Activated CD4-positive, alpha-beta memory T cell treated with anti-CD3 and anti-CD28 coated beads, Interleukin-2, amount 10 ng/mL, durations not matched to agents 7 days and 5 days (primary cell): ENCODE data around the gene ANKRD53. TPM values are rescaled to one million over a fixed set of nuclear protein-coding genes. Genes with fewer than 3 reads are reported as not detected.
A peak's percentile ranks its signal among the peaks of the same experiment; 100 is the strongest.
"Not testable (repeated sequence)": the region's sequence is repeated elsewhere in the genome, so short reads cannot be mapped to it uniquely, and the experiment has no call there.

ENCODE experiments used
- CTCF ChIA-PET: fragments of 350-600 bp; sonication (Branson Sonifier 250); formaldehyde crosslinking; loops from one replicate; lab custom pipeline; 2021; ENCODE audit warnings: antibody characterized with exemption, inconsistent platforms; lab: Charles Lee
- POLR2A ChIA-PET: fragments of 350-600 bp; sonication (Branson Sonifier 250); formaldehyde crosslinking; loops from one replicate; lab custom pipeline; 2021; ENCODE audit warnings: antibody characterized with exemption; lab: Charles Lee
- DNase-seq: peaks from one replicate; pipeline ENCODE4 v3.0.0-alpha.2; 2020
- H3K27ac Mint-ChIP-seq: one replicate; pipeline ENCODE4 v1.8.0; 2021; ENCODE audit warnings: mild to moderate bottlenecking, mixed read lengths
- H3K27me3 Mint-ChIP-seq: one replicate; pipeline ENCODE4 v1.8.0; 2021; ENCODE audit warnings: mixed read lengths
- H3K36me3 Mint-ChIP-seq: one replicate; pipeline ENCODE4 v1.8.0; 2021; ENCODE audit warnings: low read depth, mixed read lengths
- H3K4me1 Mint-ChIP-seq: one replicate; pipeline ENCODE4 v1.8.0; 2021; ENCODE audit warnings: mixed read lengths
- H3K4me3 Mint-ChIP-seq: one replicate; pipeline ENCODE4 v1.8.0; 2021; ENCODE audit warnings: mild to moderate bottlenecking, mixed read lengths
- H3K9me3 Mint-ChIP-seq: one replicate; pipeline ENCODE4 v1.8.0; 2021; ENCODE audit warnings: mixed read lengths
- total RNA-seq, 2 experiments: library from RNA; stranded (reverse); gene quantifications; one replicate each; pipeline ENCODE4 v1.2.3, GENCODE V29; 2021

ANKRD53 gene
- total RNA-seq, 2 experiments from 2014 or later = not detected

DNA sequence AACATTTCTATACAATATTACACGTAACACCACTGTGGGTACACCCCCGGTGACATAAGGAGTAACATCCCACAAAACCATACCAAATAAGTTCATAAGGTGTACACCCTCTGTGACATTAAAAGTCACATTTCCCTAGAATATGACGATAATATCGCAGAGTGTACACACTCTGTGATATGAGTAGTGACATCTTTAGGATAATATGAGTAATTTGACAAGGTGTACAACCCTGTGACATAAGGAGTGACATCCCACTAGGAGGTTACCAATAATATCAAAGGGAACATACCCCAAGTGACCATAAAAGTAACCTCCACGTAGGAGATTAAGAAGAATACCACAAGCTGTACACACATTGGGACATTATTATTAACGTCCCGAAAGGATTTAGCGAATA, 40.2 kb downstream of the ANKRD53 start:
- DNase-seq = no peak
- no peaks in the 10 kb centered on the region for H3K9me3 Mint-ChIP-seq
- no peak overlapping the region for H3K4me3 Mint-ChIP-seq
- H3K4me1 Mint-ChIP-seq = peaks cover 5% of the 10 kb centered on the region
- H3K36me3 Mint-ChIP-seq = no peaks in the 10 kb centered on the region
- H3K27me3 Mint-ChIP-seq = peaks cover 2% of the 10 kb centered on the region
- ChIA-PET CTCF (no interaction called here), POLR2A (no interaction called here)
- no peak overlapping the region for H3K27ac Mint-ChIP-seq

DNA sequence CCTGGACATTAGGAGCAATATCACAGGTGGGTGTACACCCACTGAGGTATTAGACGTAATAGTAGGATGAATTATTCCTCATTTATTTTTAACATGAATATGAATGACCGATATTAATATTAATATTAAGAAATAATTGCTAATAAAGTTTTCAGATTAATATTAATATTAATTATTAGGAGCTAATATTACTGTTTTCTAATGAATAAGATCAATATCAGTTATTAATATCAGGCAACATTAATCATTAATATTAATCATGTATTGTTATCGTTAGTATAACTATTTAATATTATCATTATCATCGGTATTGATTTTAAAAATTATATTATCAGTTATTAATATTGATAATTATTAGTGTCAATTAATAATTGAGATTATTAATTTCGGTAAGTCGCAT, 41.6 kb downstream of the ANKRD53 start:
- H3K36me3 Mint-ChIP-seq, POLR2A ChIA-PET, H3K9me3 Mint-ChIP-seq, H3K27me3 Mint-ChIP-seq, DNase-seq, CTCF ChIA-PET, H3K4me3 Mint-ChIP-seq, H3K27ac Mint-ChIP-seq: not testable (repeated sequence)
- peaks cover 11% of the 10 kb centered on the region for H3K4me1 Mint-ChIP-seq

DNA sequence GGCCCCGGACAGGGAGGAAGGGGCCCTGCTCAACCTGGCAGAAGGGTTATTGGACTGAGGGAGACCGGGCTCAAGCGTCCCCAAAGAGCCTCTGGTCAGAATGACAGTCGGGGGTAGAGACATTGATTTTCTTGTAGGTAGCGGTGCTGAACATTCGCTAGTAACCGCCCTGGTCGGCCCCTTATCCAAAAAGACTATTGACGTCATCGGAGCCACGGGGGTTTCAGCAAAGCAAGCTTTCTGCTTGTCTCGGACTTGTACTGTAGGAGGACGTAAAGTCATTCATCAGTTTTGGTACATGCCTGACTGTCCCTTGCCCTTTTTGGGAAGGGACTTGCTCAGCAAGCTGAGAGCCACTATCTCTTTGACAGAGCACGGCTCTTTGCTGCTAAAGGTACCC, 43.0 kb downstream of the ANKRD53 start:
- peaks cover 11% of the 10 kb centered on the region for H3K4me1 Mint-ChIP-seq
- CTCF ChIA-PET, H3K27me3 Mint-ChIP-seq, POLR2A ChIA-PET, H3K9me3 Mint-ChIP-seq, DNase-seq, H3K4me3 Mint-ChIP-seq, H3K36me3 Mint-ChIP-seq, H3K27ac Mint-ChIP-seq: not testable (repeated sequence)

DNA sequence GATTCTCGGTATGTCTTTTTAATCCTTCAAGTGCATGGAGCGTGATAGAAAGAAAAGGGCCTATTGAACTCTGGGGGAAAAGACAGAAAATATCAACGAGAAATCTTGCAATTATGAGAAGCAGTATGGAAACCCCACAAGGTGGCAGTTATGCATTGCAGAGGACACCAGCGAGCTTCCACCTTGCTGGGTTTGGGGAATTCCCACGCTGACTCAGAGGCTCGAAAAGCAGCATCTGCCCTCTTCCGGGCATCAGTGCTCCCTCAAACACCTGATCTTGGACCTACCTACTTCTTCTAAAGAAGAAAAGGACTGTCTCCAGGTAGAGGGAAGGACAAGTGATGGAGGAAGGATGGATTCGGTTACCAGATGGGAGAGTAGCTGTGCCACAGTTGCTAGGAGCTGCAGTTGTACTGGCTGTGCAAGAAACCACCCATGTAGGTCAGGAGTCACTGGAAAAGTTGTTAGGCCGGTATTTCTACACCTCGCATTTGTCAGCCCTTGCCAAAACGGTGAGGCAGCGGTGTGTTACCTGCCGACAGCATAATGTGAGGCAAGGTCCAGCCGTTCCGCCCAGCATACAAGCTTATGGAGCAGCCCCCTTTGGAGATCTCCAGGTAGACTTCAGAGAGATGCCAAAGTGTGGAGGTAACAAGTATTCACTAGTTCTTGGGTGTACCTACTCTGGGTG, 45.3 kb downstream of the ANKRD53 start:
- H3K4me3 Mint-ChIP-seq, H3K27me3 Mint-ChIP-seq, H3K27ac Mint-ChIP-seq, POLR2A ChIA-PET, H3K36me3 Mint-ChIP-seq, H3K9me3 Mint-ChIP-seq: not testable (repeated sequence)
- DNase-seq = peak; percentile 62
- peaks cover 11% of the 10 kb centered on the region for H3K4me1 Mint-ChIP-seq
- CTCF ChIA-PET = interaction anchor here (1.3 kb wide), 1 partner anchor 131 kb away, joined by 6 read pairs; no protein-coding TSS in a partner anchor

Other genes with a start within 250 kb of the ANKRD53 start
- gene ADD2, start 210.4 kb upstream of the ANKRD53 start, total RNA-seq = 1 to 10 TPM; 1.3 to 1.4 TPM
- not detected for gene FIGLA, start 188.0 kb upstream of the ANKRD53 start, total RNA-seq
- not detected for gene CLEC4F, start 158.0 kb upstream of the ANKRD53 start, total RNA-seq
- not detected for gene CD207, start 142.8 kb upstream of the ANKRD53 start, total RNA-seq
- gene VAX2, start 78.1 kb upstream of the ANKRD53 start, total RNA-seq = not detected
- not detected for gene ATP6V1B1, start 42.7 kb upstream of the ANKRD53 start, total RNA-seq
- gene TEX261, start 16.2 kb downstream of the ANKRD53 start, total RNA-seq = 10 to 100 TPM; 34.8 to 35.8 TPM
- 10 to 100 TPM; 66.1 to 67.5 TPM for gene NAGK, start 90.0 kb downstream of the ANKRD53 start, total RNA-seq
- gene MCEE, start 151.6 kb downstream of the ANKRD53 start, total RNA-seq = 10 to 100 TPM; 18.1 to 19.1 TPM
- gene MPHOSPH10, start 152.0 kb downstream of the ANKRD53 start, total RNA-seq = 10 to 100 TPM; 25.5 to 26.2 TPM
- 1 to 10 TPM; 1.7 to 1.8 TPM for gene PAIP2B, start 248.5 kb downstream of the ANKRD53 start, total RNA-seq